Activated CD4-positive, CD25-positive, alpha-beta regulatory T cell treated with anti-CD3 and anti-CD28 coated beads, Interleukin-2, amount 50 U/mL, for 72 hours (primary cell): ENCODE results near the gene SYCE1L.
"Not testable (repeated sequence)": the region's sequence is repeated elsewhere in the genome, so short reads cannot be mapped to it uniquely, and the experiment has no call there.

ENCODE experiments used
- DNase-seq: peaks from one replicate; pipeline ENCODE4 v3.0.0; 2021

SYCE1L gene, protein sequence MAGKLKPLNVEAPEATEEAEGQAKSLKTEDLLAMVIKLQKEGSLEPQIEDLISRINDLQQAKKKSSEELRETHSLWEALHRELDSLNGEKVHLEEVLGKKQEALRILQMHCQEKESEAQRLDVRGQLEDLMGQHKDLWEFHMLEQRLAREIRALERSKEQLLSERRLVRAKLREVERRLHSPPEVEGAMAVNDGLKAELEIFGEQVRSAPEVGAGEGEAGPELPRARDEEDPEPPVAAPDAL

DNA sequence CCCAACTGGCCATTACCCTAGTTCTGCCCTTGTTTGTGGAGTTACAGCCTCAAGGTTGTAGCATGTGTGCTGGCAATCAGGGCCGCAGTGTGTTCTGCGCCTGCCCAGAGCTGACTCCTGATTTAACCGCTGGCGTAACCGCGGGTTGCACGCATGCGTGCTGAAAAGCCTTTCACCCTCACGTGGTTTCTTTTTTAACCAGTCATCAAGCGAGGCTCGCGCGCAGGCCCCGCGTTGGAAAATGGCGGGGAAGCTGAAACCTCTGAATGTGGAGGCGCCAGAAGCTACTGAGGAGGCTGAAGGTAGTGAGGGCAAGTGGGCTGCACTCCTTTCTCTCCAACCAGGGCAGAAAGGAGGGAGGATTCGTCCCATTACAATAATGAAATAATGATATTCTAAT, at the start of gene SYCE1L:
TSS of gene SYCE1L (plus strand) at position 198 of the 400 bp plus-strand sequence. CDS start at position 242, 44 bp downstream.
- DNase-seq: no peak

DNA sequence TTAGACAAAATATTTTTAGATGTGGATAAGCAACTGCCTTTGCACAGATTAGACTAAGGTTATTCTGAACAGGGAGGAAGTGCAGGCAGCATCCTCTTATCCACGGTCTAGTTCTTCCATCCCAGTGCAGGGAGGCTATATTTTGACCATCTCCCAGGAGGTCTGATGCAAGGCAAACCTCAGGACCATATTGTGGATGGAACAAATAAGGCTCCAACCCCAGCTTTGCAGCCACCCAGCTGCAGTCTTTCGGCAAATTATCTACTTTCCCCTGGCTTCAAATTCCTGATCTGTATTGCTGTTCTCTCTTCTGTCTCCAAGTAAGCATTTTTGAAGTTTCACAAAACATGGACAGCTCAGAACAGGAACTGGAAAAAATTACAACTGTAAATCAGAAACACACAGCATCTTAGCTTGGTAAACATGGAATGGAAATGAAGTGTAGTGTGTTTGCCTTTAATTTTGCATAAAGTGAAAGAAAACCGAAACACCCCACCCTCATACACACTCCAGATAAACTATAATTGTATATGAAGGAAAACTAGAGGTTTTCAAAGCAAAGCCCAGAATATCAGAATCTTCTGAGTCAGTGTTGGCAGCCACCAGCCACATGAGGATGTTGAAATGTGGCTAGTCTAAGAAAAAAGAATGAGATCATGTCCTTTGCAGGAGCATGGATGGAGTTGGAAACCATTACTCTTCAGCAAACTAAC, 41.7 kb upstream of the SYCE1L start:
- no peak for DNase-seq

DNA sequence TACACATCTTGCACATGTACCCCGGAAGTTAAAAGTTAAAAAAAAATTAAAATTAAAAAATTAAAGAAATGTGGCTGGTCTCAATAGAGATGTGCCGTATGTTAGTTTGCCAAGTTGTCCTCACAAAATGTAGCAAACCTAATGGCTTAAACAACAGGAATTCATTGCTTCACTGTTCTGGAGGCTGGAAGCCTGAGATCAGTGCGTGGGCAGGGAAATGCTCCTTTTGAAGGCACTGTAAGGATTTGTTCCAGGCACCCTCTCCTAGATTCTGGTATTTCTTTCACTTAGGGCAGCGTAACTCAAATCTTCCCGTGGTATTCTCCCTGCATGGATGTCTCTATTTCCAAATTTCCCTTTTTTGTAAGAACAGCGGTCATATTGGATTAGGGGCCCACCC, 40.9 kb upstream of the SYCE1L start:
- DNase-seq: no peak

DNA sequence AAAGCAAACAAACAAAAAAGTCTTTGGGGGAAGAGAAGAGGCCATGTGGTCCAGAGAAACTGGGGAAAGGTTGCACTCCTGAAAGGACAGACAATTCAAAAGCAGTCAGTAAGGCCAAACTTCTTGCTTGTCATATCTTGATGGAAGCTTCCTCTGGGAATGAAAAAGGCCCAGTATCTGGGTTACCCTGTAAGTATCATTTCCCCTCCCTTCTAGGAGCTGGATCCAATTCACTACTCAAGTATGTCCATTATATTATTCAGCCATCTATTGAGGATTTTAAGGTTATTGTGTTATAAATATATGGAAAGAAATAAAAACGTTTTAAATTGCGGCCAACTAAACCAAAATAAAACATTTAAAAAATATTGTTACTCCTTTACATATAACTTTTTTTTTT, 34.2 kb upstream of the SYCE1L start:
- no peak for DNase-seq

DNA sequence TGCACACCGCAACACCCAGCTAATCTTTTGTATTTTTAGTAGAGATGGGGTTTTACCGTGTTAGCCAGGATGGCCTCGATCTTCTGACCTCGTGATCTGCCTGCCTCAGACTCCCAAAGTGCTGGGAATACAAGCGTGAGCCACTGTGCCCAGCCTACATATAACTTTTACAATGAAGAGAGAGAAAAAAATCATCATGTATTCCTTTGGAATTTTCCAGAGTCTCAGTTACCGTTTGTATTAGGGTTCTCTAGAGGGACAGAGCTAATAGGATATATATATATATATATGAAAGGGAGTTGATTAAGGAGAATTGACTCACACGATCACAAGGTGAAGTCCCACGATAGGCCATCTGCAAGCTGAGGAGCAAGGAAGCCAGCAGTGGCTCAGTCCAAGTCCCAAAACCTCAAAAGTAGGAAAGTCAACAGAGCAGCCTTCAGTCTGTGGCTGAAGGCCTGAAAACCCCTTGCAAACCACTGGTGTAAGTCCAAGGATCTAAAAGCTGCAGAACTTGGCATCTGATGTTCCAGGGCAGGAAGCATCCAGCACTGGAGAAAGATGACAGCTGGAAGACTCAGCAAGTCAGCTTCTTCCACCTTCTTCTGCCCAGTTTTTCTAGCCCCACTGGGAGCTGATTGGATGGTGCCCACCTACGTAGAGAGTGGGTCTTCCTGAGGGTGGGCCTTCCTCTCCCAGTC, 33.5 kb upstream of the SYCE1L start:
- DNase-seq: not testable (repeated sequence)

DNA sequence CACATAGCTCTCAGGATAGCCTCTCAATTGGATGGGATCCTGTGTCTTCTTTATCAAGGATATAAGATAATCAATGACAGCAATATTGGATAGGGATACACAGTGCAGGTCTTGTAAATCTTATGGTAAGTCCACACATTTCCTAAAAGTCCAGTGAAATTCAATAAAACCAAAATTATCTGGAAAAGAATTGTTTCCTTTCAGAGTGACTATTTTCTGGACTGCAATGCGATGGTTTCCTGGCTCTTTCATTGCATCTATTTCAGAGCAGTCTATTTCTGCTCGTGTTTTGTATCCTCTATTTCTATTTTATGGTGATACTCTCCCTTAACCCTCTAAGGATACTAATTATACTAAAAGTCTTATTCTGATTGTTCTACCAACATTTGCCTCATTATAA, 32.5 kb upstream of the SYCE1L start:
- DNase-seq: no peak

DNA sequence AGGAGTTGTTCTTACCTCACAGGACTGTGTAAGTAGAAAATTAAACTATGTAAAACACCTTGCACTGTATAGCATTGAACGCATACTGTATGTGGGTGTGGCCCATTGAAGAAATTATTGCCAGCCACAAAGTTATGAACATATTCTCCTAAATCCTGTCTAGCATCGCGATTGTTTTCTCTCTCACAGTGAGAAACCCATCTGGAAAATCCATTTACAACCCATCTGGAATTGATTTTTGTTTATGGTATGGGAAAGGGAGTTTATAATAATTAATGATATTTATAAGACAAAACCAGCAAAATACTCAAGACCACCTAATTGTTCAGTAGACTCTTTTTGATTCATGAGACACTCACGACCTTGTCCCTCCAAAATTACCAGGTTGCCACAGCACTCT, 30.3 kb upstream of the SYCE1L start:
- no peak for DNase-seq

DNA sequence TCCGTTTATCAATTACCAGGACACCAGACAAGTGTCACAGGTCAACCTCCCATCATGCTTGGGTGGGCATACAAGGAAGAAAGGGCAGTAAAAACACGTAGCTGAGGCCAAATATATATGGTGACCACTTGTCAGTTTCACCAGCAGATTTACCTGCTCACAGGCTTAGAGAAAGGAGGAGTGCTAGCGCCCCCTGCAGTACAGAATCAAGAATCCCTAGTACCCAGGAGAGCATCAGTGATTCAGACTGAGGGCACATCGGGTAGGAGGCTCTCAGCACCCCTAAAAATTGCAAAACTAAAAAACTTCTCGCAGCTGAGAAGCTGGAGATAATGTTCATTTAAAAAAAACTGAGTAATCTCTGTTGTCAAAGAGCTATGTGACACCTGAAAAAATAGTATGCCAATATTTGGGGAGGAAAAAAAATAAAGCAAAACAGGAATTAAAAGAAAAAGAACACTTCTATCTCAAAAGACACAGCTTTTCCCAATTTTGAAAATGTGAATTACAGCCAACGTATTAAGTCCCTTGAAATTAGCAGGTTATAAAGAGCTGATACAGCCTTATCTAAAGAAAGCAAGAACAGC, 29.5 kb upstream of the SYCE1L start:
- peak; percentile 42 for DNase-seq

DNA sequence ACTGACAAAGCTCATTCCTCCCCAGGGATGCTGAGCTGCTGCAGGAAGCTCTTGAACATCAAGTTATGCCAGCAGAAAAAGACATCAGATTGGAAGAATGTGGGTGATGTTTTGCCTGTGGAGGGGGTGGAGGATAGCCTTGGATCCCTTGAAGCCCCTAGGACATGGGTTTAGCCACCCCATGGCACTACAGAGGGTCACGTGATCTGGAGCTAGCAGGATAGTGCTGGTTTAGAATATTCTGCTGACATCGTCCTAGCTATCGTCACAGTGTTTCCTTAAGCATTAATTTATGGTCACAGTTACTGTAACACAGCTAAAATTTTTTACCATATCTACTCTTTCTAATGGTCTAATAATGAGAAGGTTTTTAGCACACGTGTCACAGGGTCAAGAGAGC, 28.4 kb upstream of the SYCE1L start:
- DNase-seq: no peak

DNA sequence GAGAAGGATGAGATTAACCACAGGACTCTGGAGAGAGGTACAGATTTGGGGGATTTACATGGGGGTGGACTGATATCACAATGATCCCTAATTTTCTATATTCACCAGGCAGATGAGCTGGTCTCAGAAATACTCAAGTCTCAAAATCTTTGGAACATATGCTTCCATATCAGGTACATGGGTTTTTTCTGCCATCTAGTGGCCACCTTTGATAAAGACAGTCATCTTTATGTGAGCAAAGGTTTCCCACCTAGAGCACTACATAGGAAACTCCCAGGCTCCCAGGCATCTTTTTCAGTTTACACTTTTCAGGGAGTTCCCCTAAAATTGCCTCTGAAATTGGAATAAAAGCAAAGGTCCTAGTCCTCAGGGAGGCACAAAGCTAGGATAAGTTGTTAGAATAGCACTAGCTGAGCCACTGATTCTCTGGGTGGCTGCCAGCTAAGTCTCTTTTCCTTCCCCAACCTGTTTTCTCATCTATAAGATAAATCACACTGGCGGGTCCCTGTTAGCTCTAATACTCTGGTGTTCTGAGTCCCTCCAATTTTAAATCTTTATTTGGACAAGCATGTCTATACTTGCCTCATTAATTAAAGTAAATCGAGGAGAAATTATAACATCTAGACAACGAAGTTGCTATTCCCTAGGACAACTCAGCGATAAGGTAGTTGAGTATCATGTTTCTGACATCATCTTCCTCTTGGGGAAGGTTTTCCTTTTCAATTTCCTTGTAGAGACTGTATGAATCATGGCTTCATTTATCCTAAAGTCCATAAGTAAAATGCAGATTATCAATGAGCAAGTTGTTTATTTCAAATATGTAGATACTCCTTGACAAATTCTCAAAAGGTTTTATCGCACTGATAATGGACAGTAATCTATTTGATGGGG, 27.2 kb upstream of the SYCE1L start:
- no peak for DNase-seq

DNA sequence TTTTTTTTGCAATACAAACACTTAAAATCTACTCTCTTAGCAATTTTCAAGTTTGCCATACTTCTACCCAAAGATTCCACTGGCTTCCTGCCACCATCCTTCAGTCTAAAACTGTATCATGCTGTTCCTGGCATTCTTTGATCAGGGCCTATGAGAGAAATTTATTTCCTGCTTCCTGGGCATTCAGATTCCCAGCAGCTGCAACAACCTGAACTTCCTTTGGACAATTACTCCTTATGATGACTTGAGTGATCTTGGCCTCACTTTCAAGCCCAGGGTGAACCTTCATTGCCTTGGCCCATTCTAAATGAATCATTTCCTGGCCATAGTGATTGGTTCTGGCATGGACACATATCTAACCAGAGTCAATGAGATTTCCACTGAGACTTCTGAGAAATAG, 26.3 kb upstream of the SYCE1L start:
- no peak for DNase-seq

DNA sequence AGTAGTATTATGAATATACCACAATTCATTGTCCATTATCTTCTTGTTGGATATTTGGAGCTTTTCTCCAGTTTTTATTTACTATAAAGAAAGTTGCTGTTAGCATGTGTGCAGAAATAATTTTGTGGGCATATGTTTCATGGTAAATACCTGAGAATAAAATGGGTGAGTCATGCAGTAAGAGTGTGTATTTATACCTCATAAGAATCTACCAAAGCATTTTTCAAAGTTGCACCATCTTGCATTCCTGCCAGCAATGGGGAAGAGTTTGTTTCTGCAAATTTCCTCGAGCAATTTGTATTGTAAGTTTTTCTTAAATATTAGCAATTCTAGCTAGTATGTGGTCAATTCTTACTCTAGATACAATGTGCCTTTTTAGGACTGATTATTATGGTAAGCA, 16.1 kb upstream of the SYCE1L start:
- DNase-seq: no peak

DNA sequence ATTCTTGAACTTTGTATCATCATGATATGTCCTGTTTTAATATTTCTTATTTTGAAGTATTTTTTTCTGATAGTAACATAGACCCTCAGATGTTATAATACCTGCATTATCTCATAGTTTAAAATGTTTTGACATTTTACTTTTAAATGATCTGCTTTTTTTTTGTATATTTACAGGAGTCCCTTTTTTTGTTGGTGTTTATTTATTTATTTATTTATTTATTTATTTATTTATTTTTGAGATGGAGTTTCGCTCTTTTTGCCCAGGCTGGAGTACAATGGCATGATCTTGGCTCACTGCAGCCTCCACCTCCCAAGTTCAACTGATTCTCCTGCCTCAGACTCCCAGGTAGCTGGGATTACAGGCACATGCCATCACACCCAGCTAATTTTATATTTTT, 12.9 kb upstream of the SYCE1L start:
- DNase-seq: not testable (repeated sequence)

DNA sequence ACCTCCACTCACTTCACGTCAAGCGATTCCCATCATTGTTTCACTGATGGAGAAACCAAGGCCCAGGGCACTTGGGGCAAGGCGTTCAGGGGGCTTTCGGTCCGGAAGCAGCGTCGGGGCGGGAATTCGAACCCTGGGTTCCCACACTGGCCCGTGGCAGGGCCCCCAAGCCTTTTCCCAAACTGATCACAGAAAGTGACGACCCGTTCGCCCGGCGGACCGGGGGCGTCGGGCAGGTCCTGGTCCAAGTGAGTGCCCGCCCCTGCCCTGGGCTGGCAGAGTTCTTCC, 9.1 kb upstream of the SYCE1L start:
- DNase-seq: no peak

DNA sequence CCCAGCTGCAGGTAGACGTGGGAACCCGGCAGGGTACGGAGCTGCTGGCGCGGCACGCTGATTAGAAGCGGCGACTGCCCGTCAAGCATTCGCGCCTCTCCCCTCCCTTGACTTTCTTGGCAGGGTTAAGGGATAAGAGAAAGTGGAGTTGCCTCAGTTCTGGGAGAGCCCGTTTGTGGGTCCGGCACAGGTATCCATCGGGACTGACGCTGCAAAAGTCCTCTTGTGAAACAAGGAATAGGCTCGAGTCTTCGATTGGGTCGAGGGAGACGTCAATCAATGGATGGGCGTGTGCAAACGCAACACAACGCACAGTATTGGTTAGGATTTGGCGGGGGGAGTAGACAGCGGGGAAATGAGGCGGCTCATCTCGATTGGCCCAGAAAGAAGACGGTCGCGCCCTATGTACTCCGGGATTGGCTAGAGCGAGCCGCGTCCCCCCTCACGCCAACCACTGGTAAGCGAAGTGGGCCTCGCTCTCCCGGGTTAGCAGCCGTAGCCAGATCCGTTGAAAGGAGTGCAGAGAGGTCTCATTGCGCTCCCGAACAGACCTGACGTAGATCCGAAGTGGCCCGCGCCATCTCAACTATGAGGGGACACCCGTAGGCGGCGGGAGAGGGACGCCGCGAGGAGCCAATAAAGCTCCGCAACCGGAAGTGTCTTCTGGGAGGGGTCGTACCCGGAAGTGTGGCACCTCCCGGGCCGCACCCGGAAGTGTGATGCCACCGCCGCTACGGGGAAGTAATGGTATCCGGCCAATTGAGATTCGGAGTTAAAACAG, 8.5 kb upstream of the SYCE1L start, which contains the start of gene MON1B:
TSS of gene MON1B (plus strand) at position 713 of the 781 bp plus-strand sequence. CDS start 296 bp downstream, outside the sequence.
- peak; percentile 89 for DNase-seq

DNA sequence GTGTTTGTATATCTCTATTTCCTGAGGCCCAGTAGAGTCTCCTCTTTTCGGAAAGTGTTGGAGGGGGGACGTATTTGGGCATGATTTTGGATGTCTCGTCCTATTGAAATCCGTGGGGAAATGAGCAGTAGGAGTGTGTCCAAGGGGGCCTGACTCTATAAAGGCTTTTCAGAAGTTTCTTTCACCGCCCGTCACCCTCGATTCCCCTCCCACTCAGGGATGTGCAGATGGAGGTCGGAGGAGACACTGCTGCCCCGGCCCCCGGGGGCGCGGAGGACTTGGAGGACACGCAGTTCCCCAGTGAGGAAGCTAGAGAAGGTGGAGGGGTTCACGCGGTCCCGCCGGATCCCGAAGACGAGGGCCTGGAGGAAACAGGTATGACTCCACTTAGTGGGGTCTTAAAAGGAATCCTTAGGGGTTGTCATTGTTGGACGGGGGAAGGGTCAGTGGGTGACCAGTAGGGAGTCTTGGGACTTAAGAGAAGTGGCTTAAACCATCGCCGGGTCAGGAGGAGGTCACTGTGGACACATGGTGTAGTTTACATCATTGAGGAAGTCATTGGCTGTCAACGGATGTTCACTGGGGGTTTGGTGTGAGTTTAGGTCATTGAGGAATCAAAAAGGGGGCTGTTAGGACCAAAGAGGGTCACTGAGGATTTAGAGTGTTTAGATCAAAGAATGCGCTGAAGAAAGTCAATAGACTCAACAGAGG, 7.8 kb upstream of the SYCE1L start:
- peak; percentile 47 for DNase-seq

DNA sequence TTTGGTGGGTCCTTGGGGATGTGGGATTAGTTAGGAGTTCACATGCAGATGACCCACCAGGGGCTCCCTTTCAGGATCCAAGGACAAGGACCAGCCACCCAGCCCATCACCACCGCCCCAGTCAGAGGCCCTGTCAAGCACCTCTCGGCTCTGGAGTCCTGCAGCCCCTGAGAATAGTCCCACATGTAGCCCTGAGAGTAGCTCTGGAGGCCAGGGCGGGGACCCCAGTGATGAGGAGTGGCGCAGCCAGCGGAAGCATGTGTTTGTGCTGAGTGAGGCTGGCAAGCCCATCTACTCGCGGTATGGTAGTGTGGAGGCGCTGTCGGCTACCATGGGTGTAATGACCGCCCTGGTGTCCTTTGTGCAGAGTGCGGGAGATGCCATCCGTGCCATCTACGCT, 5.8 kb upstream of the SYCE1L start:
- DNase-seq: no peak

DNA sequence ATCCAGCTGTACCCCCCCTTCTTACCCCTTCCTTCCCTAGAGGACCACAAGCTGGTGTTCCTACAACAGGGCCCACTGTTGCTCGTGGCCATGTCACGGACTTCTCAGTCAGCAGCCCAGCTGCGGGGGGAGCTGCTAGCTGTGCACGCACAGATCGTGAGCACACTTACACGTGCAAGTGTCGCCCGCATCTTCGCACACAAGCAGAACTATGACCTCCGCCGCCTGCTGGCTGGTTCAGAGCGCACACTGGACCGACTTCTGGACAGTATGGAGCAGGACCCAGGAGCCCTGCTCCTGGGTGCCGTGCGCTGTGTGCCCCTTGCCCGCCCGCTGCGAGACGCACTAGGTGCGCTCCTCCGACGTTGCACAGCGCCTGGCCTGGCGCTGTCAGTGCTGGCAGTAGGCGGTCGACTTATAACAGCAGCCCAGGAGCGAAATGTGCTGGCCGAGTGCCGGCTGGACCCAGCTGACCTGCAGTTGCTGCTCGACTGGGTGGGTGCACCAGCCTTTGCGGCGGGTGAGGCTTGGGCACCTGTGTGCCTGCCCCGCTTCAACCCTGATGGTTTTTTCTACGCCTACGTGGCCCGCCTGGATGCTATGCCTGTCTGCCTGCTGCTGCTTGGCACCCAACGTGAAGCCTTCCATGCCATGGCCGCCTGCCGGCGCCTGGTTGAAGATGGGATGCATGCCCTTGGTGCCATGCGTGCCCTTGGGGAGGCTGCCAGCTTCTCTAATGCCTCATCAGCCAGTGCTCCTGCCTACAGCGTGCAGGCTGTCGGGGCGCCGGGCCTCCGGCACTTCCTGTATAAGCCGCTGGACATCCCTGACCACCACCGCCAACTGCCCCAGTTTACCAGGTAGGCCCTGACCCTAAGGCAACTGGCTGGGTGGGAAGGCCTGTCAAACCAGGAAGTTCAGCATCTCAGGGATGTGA, 4.6 kb upstream of the SYCE1L start:
- DNase-seq: no peak

DNA sequence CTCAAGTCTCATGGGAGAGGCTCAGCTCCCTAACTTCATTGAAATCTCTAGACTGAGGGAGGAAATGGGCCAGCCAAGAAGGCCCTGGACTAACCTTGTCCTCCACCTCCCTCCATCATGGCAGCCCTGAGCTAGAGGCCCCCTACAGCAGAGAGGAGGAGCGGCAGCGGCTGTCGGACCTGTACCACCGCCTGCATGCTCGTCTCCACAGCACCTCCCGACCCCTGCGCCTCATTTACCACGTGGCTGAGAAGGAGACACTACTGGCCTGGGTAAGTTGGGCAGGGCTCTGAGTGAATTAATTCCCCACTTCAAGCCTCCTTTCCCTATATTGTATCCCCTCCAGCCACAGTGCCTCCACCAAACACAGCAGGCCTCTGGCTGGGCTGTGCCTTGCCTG, 3.8 kb upstream of the SYCE1L start:
- no peak for DNase-seq

DNA sequence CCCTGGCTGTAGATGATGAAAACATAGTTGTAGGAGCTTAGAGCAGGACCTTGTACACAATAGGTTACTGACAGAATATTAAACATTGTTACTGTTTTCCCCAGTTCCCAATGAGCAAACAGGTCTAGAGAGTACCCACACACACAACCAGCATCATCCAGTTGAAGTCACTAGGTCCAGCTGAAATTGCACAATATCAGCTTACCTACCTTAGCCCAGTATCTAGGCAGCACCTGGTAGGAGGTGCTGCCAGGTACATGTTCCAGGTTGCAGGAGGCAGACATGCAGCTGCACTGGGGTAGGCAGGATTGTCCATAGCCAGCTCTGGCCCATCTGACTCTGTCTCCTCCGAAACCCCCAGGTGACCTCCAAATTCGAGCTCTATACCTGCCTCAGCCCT, 1.5 kb upstream of the SYCE1L start:
- DNase-seq: no peak
